Measurements from ENCODE around the gene NBAS.

GRCh38 chr2:15133461-15133860, 427.7 kb downstream of the NBAS start:
- TF ChIP-seq POLR2A (IDR thresholded peaks at IDR 0.05; ENCODE audit: extremely low read depth, insufficient read length) (no peak), MAX (IDR thresholded peaks at IDR 0.05; ENCODE audit: low read depth, low read length) (no peak), MYC (IDR thresholded peaks at IDR 0.05; ENCODE audit: low read depth, low read length) (no peak)
- TF ChIP-seq, protein P1, sequence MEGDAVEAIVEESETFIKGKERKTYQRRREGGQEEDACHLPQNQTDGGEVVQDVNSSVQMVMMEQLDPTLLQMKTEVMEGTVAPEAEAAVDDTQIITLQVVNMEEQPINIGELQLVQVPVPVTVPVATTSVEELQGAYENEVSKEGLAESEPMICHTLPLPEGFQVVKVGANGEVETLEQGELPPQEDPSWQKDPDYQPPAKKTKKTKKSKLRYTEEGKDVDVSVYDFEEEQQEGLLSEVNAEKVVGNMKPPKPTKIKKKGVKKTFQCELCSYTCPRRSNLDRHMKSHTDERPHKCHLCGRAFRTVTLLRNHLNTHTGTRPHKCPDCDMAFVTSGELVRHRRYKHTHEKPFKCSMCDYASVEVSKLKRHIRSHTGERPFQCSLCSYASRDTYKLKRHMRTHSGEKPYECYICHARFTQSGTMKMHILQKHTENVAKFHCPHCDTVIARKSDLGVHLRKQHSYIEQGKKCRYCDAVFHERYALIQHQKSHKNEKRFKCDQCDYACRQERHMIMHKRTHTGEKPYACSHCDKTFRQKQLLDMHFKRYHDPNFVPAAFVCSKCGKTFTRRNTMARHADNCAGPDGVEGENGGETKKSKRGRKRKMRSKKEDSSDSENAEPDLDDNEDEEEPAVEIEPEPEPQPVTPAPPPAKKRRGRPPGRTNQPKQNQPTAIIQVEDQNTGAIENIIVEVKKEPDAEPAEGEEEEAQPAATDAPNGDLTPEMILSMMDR (IDR thresholded peaks at IDR 0.05; ENCODE audit: low read depth, low read length): no peak
